Heart right ventricle (tissue), 16 donors: ENCODE results near the gene ZNRF1. TPM values are rescaled to one million over a fixed set of nuclear protein-coding genes. Genes with fewer than 3 reads are reported as not detected.

ENCODE experiments used
- ATAC-seq, 8 donors: fragments of 200-7000 bp; cut with Tn5 transposase; one replicate each; pipeline ENCODE4 v1.9.1; 2020; ENCODE audit warnings: mild to moderate bottlenecking in 8 of 8, moderate library complexity in 8 of 8, moderate number of reproducible peaks in 1 of 8
- DNase-seq, 2 donors: peaks; one replicate each; pipeline ENCODE4 v3.0.0-alpha.2; 2020
- H3K27ac ChIP-seq, 10 donors: fragments of 200-600 bp; sonication (generic) in 2 of 10; one replicate each; pipeline versions ENCODE4 v1.5.0 to v1.8.0; 2020 to 2022; ENCODE audit warnings: mild to moderate bottlenecking in 3 of 10
- H3K27me3 ChIP-seq, 7 donors: fragments of 200-600 bp; one replicate each; pipeline ENCODE4 v1.8.0; 2021 to 2022; ENCODE audit warnings: mild to moderate bottlenecking in 2 of 7
- H3K36me3 ChIP-seq, 9 donors: fragments of 200-600 bp; sonication (generic) in 1 of 9; one replicate each; pipeline versions ENCODE4 v1.5.0 to v1.8.0; 2020 to 2022; ENCODE audit warnings: mild to moderate bottlenecking in 2 of 9
- H3K4me1 ChIP-seq, 9 donors: fragments of 200-600 bp; sonication (generic) in 1 of 9; one replicate each; pipeline versions ENCODE4 v1.5.0 to v1.8.0; 2020 to 2022; ENCODE audit warnings: mild to moderate bottlenecking in 4 of 9
- H3K4me3 ChIP-seq, 10 donors: fragments of 200-600 bp; sonication (generic) in 2 of 10; one replicate each; pipeline versions ENCODE4 v1.5.0 to v1.8.0; 2020 to 2022; ENCODE audit warnings: mild to moderate bottlenecking in 7 of 10, moderate library complexity in 2 of 10
- H3K9me3 ChIP-seq, 11 donors: fragments of 200-600 bp in 10 of 11; sonication (generic) in 2 of 11; one replicate each; pipeline versions ENCODE4 v1.5.0 to v1.8.0; 2013 to 2022; ENCODE audit warnings: mild to moderate bottlenecking in 2 of 11, control low read depth in 1 of 11, moderate library complexity in 1 of 11
- WGBS, 2 donors: extraction: QIAGEN DNeasy Blood & Tissue Kit; methylation state at CpG; one replicate each; pipeline ENCODE4 v1.1.7; 2013; ENCODE audit warnings: inconsistent platforms in 1 of 2; 5-methylcytosine and 5-hydroxymethylcytosine counted together
- intact Hi-C, 10 donors: fragments of 100-400 bp; cut with DNase I; formaldehyde crosslinking; loops; one replicate each; pipeline versions ENCODE4 v1.11.1 to v1.14.2; 2022
- polyA plus RNA-seq, 2 donors: library from polyadenylated mRNA; stranded (reverse); fragments of 200-250 nt; gene quantifications; one replicate each; pipeline ENCODE4 v1.2.3, GENCODE V29; 2013
- total RNA-seq, 10 donors: library from RNA; stranded (reverse); fragmentation: NEBNext Ultra II Directional in 3 of 10; extraction: Animal tissue kit (Norgen Biotek cat#: 25700) in 3 of 10; gene quantifications; one replicate each; pipeline versions ENCODE4 v1.2.1 to v1.2.4, GENCODE V29; 2021 to 2023
- TF ChIP-seq, protein P1 (sequence below), 9 donors: fragments of 200-600 bp; sonication (generic) in 2 of 9; IDR thresholded peaks; one replicate each; pipeline versions ENCODE4 v1.5.0 to v1.8.0; 2021 to 2022; ENCODE audit warnings: antibody characterized with exemption in 9 of 9, mild to moderate bottlenecking in 5 of 9, moderate library complexity in 1 of 9
- donor health status: Arrhythmogenic right ventricular cardiomyopathy.
- donor health status: ischemic (EF 13 %, LVEDD 7.1; RV severe dilation, severe dysfunction).
- donor health status: healthy with polysubstance abuse.
- donor health status: DM: no; HTN: yes; CAD: no.
- donor health status: DM: no; HTN: no; CAD: no.
- donor health status: ischemic (EF 25% LVEDD 6.9; RV normal size, moderate dysfunction).
- donor health status: ischemic (EF 25% LVEDD 5.7; RV mildly dilated, moderate dysfunction).
- donor health status: healthy.
- donor health status: DM: yes; HTN: yes; CAD: no.
- donor health status: Ischemic cardiomyopathy.
- donor health status: ischemic (EF 35%, LVEDD 5.7; RV mildly dilated, moderate dysfunction).
- donor health status: nonischemic (EF 11% LVEDD 7.7; RV severe dilation, severe dysfunction).
- donor health status: DM: yes; HTN: yes; CAD: no.
- donor health status: PGD.
- donor health status: ischemic (EF 29% LVEDD 5.4; RV normal size, mild dysfunction).
- donor health status: nonischemic (EF 23%, LVEDD 6.1; RV moderate dilation, normal function).

The ZNRF1 gene
- total and polyA plus RNA-seq, 12 donors, result 13.1 to 30.8 (median 20.8) TPM

DNA sequence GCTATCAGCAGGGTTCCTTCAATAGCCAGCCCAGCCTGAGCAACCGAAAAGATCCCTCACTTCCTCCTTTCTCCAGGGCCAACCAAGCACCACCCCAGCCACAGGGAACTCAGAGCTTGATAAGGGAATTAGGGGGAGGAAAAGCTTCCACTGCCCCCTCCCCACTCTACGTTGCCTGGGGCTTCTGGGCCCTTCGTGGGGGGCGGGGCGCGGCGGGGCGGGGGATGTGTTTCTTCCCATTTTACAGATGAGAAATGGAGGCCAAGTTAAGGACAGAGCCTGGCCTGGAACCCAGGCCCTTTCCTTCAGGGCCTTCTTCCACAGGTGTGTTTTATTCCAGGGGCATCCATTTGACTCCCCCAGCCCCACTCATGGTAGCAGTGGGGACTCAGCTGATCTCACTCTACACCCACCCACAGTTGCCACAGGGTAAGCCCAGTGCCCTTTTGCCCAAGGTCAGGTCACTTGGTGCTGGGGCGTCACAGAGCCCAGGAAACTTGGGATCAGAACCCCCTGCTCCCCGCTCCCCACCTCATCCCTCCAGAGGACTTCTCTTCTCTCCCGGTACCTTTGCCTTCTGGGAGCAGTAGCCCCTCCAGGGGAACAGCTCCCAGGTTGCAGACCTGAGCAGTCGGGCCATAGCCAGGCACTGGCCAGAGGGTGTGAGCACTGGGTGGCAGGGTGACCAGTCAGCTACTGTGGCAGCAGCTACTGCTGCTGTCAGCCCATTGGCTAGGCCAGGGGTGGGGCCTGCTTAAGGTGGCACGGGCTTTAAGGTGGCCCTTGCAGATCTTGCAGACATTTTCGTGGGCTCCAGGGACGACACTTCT lies 117.5 kb downstream of the ZNRF1 start, which contains the start of gene LDHD:
Gene LDHD (minus strand): TSS at position 700 of the 830 bp plus-strand sequence. CDS start 60 bp downstream, at position 640.
- H3K27ac ChIP-seq, result peak within 1 kb of the TSS; percentile 68 to 85 (median 80)
- WGBS, 2 donors, result 38 to 39% methylated on average over 15 of the region's 15 CpGs
- H3K27me3 ChIP-seq, result peaks cover 0 to 15% (median 0%) of the 10 kb centered on the region in 7 donors
- peak; percentile 79 to 85 for DNase-seq
- intact Hi-C loops, result loop anchor here in 5 of 10 donors (10.0 kb wide), 5 partner anchors 211 to 411 kb away; partner anchors contain the start of gene MLKL (in 1 of the 5)
- H3K4me1 ChIP-seq, result peaks cover 10 to 55% (median 40%) of the 10 kb centered on the region in 9 donors
- peak within 1 kb of the TSS; percentile 22 to 71 (median 60) for H3K4me3 ChIP-seq
- H3K9me3 ChIP-seq, result peaks cover 0 to 9% (median 2%) of the 10 kb centered on the region in 11 donors
- TF ChIP-seq, protein P1, sequence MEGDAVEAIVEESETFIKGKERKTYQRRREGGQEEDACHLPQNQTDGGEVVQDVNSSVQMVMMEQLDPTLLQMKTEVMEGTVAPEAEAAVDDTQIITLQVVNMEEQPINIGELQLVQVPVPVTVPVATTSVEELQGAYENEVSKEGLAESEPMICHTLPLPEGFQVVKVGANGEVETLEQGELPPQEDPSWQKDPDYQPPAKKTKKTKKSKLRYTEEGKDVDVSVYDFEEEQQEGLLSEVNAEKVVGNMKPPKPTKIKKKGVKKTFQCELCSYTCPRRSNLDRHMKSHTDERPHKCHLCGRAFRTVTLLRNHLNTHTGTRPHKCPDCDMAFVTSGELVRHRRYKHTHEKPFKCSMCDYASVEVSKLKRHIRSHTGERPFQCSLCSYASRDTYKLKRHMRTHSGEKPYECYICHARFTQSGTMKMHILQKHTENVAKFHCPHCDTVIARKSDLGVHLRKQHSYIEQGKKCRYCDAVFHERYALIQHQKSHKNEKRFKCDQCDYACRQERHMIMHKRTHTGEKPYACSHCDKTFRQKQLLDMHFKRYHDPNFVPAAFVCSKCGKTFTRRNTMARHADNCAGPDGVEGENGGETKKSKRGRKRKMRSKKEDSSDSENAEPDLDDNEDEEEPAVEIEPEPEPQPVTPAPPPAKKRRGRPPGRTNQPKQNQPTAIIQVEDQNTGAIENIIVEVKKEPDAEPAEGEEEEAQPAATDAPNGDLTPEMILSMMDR (IDR thresholded peaks at IDR 0.05), result no peak
- peaks cover 0 to 16% (median 0%) of the 10 kb centered on the region in 9 donors for H3K36me3 ChIP-seq
- ATAC-seq, result peak; percentile 89 to 97 (median 93)

DNA sequence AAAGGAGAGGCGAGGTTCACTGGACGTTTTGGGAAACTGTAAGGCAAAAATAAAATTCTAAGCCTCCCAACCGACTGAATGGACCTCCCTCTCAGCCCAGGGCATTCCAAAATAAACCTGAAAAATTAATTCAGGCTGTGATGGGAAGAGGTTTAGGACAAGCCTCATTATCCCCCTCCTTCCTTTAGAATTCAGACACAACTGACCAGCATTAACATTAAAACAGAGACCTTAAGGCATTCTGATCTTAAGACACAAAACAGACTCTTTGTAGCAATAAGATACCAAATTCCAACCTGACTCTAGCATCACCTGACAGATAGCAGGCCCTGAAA lies 118.1 kb downstream of the ZNRF1 start:
- WGBS, 2 donors, result 17 to 30% methylated on average over 3 of the region's 3 CpGs
- peak overlapping the region in 7 of 10 donors; percentile 56 to 71 (median 64) for H3K4me3 ChIP-seq
- H3K27ac ChIP-seq, result peak overlapping the region in 3 of 10 donors; percentile 74 to 84 (median 82)
- DNase-seq (no peak), ATAC-seq (no peak)
- TF ChIP-seq, protein P1 (IDR thresholded peaks at IDR 0.05), result no peak
- H3K27me3 ChIP-seq, result peaks cover 0 to 15% (median 0%) of the 10 kb centered on the region in 7 donors
- H3K36me3 ChIP-seq, result peaks cover 0 to 16% (median 0%) of the 10 kb centered on the region in 9 donors
- peaks cover 0 to 15% (median 7%) of the 10 kb centered on the region in 11 donors for H3K9me3 ChIP-seq
- intact Hi-C loops, result loop anchor here in 5 of 10 donors (10.0 kb wide), 5 partner anchors 212 to 412 kb away; partner anchors contain the start of gene MLKL (in 1 of the 5)
- H3K4me1 ChIP-seq, result peaks cover 8 to 49% (median 34%) of the 10 kb centered on the region in 9 donors

DNA sequence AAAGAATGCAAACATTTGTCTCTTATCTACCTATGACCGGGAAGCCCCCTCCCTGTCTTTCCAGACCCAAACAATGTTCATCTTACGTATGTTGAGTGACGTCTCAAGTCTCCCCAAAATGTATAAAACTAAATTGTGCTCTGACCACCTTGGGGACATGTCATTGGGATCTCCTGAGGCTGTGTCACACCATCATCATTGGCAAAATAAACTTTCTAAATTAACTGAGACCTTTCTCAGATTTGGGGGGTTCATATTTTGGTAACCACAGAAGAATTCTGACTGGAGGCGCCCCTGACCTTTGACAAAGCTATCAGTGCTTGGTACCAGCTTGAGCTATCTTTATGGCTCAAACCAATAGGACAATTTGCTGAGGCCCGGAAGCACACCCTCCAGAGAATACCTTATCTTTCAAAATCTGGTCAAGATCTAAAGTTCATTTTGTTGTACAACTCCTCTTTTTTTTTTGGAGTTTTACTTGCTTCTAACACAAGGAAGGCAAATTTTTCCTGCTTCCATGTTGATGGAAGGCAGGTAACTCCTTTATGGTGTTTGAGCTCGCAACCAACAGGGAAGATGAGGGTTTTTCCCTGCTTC lies 120.2 kb downstream of the ZNRF1 start:
- Histone ChIP-seq H3K36me3 (peaks cover 0 to 4% (median 0%) of the 10 kb centered on the region in 9 donors), H3K27ac (no peak overlapping the region), H3K9me3 (peaks cover 0 to 28% (median 17%) of the 10 kb centered on the region in 11 donors), H3K4me3 (no peak overlapping the region), H3K4me1 (peaks cover 3 to 29% (median 16%) of the 10 kb centered on the region in 9 donors), H3K27me3 (no peaks in the 10 kb centered on the region)
- 79 to 84% methylated on average over 6 of the region's 6 CpGs for WGBS, 2 donors
- DNase-seq (no peak), ATAC-seq (no peak)
- TF ChIP-seq, protein P1 (IDR thresholded peaks at IDR 0.05), result no peak
- intact Hi-C loops, result loop anchor here in 5 of 10 donors (10.0 kb wide), 5 partner anchors 214 to 414 kb away; partner anchors contain the start of gene MLKL (in 1 of the 5)

DNA sequence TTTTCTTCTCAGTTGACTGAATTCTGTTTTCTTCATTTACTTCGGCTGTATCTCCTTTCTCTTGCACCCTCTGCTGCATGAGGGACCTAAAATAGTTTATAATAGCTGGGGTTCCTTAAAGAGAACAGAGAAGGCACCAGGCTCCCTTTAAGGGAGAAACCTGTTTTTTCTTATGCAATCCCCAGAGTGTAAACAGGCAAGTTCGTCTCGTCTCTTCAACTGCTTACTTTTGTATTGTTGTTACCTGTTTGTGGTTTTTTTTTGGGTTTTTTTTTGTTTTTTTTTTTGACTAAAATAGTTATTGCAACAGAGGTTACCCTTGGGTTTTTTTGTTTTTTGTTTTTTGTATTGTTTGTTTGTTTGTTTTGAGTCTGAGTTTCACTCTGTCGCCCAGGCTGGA lies 121.4 kb downstream of the ZNRF1 start:
- no peak overlapping the region for H3K27ac ChIP-seq
- intact Hi-C loops, result no loop called here
- H3K4me1 ChIP-seq, result peaks cover 0 to 19% (median 5%) of the 10 kb centered on the region in 9 donors
- ATAC-seq (no peak), DNase-seq (no peak)
- no peaks in the 10 kb centered on the region for H3K36me3 ChIP-seq
- H3K9me3 ChIP-seq, result peaks cover 0 to 28% (median 17%) of the 10 kb centered on the region in 11 donors
- H3K4me3 ChIP-seq, result no peak overlapping the region
- no peaks in the 10 kb centered on the region for H3K27me3 ChIP-seq
- WGBS, 2 donors, result 79 to 80% methylated on average over 4 of the region's 4 CpGs
- TF ChIP-seq, protein P1 (IDR thresholded peaks at IDR 0.05), result no peak
